C4-2B (cell line): Measurements from ENCODE around the gene CLEC7A.

Source experiments
- H3K27ac ChIP-seq: fragments of 450-650 bp; 2 replicates; pipeline ENCODE4 v1.5.1; 2017
- CTCF ChIP-seq: fragments of 450-650 bp; conservative IDR thresholded peaks from 2 replicates; pipeline ENCODE4 v1.5.1; 2017; ENCODE audit warnings: mild to moderate bottlenecking
- ZFX ChIP-seq: fragments of 450-650 bp; IDR thresholded peaks from 2 replicates; pipeline ENCODE4 v1.6.1; 2017

CLEC7A gene

DNA sequence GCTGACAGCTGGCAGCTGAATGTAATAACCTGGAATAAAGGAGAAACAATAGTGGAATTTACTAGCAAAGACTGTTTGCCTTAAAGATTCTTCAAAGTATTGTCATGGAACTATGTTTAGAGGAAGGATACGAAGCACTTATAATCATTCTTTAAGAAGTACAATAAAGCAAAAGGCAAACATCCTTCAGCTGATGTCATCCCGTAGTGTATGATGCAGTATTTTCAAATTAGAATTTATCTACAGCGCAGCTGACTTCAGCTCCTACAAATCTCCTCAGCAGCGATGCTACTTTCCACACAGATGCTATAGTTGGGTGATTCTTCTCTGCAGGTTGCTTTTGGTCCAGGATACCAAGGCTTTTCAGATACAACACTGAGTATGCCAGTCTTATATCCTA lies 62.7 kb downstream of the CLEC7A start:
- no peak overlapping the region for H3K27ac ChIP-seq
- TF ChIP-seq CTCF (no peak), ZFX (no peak)
